HG03432 (cell line): ENCODE measurements around the gene GRIA3.

Experiments used
- ATAC-seq: cut with Tn5 transposase; IDR thresholded peaks from one replicate; pipeline ENCODE4 v1.9.1; 2021; ENCODE audit warnings: mild to moderate bottlenecking, moderate library complexity; ENCODE audit not compliant: unreplicated experiment

Gene GRIA3

DNA sequence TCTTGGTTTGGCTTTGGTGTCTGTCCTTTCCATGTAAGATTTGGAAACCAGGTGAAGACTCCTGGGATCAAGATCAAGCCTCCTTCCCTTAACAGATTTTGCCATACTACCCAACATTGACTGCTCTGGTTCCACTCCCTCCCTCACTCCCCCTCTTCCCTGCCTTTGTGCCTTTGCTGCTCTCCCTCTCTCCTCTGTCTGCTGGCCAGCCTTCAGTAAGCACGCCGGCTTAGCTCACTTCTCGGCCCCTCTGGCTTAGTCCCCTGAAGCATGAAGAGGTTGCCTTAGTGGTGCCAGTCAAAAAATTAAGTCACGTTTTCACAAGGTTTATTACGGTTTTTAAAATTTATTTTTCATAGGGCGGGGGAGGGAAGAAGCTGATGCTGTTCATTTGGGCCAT is 6.0 kb downstream of the GRIA3 start:
- ATAC-seq, result no peak

DNA sequence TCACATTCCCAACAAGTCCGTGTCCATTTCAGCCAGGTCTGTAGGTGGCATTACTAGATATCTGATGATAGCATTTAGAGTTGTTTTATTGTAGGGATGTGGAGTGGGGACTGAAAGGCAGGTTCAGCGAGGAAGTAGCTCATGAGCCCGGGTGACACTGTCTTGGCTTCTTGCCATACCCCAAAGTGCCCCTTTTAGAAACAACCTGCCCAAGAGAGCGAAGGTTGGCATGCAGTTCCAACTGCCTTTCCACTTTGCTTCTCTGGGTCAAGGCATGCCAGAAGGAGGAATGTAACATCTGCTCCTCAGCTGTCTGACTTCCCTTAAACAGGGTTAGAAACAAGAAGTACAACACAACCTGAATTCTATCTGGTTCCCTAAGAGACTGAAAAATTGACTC is 9.0 kb downstream of the GRIA3 start:
- ATAC-seq, result no peak

DNA sequence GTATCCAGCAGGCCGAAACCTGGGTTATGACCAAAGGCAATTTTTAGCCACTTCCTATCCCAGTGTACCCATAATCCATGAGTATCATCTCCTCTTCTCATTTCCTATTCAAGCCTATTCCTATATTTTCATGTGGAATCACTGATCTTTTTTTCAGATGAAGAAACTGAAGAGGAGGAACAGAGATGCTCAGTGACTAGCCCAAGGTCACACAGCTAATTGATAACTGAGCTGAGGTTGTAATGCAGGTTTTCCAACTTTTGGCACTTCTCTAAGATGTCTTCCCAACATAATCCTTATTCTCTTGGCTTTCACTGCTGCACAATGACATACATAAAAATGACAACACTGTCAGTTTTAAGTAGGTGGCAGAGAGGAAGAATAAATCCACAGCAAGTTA is 15.3 kb downstream of the GRIA3 start:
- no peak for ATAC-seq

DNA sequence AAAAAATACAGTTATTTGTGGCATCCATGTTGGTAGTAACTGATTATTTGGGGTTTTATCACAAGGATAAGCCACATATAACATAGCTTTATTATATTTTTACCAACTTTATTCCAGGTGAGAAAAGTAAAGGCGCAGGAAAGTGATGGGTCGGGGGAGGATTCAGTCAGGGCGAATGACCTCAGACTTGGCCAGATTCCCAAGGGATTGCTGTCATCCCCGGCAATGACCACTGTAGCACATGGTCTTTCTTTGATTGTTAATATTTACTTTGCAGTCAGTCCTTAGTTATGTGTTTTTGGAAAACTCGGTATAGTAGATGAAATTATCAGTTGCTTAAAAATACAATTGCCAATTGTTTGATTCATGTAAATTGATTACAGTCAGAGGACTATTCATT is 17.6 kb downstream of the GRIA3 start:
- ATAC-seq, result no peak

DNA sequence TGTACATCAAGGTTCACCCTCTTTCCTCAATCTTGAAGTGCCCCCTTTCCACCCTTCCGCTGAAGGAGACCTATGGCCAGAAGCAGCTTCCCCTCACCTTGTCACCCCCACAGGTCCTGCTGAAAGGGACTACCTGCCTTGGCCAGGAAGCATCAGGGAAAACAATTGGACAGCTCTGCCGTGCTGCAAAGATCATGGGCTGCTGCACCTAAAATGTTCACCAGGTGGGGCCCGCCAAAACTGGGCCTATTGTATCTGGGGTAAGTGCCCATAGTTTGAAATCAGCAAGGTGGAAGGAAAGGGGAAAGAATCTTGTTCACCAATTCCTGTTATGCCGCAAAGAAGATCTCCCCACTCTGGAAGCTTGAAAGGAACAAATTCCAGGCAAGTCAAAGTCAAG is 18.4 kb downstream of the GRIA3 start:
- ATAC-seq, result no peak

DNA sequence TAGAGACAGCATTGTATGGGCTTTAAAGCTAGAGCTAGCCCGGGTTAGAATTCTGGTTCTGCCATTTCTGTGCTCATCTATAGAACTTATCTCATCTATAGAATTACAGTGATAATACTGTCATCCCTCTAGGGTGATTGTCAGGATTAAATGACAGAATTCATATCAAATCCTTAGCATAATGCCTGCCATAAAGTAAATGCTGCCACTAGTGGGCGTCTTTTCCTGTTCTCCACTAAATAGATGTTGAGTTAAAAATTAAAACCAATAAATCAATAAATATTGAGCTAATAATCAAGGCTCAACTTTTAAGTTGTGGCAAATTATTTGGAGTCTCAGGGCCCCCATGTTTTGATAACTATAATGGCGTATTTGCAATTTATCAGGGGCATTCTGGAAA is 19.7 kb downstream of the GRIA3 start:
- no peak for ATAC-seq

DNA sequence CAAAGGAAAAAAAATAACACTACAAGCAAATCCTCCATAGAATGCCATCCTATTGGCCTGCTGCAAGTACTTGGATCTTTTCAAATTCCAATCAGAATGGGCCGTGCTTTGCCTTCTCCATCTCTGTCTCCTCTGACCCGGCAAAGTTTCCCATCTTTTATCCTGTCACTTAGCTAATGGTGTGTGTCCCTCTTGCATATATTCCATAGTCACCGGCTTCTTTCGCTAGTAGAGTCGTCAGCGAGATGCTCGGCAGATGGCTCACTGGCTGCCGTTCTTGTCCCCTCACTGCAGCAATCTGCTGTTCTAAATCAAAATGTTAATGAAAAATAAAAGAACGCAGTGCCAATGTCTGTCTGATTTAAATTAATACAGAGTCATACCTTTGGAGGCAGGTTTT is 22.1 kb downstream of the GRIA3 start:
- ATAC-seq, result no peak

DNA sequence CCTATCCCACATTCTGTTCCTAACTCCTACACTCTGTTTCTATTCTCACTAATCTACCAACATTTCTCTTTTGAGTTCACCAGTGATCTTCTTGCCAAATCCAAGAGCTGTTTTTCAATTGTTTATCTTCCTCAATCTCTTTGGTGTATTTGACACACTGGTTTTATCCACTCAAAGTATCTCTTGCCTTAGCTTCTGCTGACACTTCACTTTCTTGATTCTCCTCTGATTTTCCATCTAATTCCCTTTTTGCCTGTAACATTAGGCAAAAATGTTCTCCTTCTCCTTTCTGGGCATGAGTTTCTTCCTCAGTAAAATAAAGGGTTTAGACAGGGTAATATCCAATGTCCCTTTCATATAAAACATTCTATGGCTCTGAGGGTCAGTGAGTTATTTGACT is 26.2 kb downstream of the GRIA3 start:
- ATAC-seq, result no peak

DNA sequence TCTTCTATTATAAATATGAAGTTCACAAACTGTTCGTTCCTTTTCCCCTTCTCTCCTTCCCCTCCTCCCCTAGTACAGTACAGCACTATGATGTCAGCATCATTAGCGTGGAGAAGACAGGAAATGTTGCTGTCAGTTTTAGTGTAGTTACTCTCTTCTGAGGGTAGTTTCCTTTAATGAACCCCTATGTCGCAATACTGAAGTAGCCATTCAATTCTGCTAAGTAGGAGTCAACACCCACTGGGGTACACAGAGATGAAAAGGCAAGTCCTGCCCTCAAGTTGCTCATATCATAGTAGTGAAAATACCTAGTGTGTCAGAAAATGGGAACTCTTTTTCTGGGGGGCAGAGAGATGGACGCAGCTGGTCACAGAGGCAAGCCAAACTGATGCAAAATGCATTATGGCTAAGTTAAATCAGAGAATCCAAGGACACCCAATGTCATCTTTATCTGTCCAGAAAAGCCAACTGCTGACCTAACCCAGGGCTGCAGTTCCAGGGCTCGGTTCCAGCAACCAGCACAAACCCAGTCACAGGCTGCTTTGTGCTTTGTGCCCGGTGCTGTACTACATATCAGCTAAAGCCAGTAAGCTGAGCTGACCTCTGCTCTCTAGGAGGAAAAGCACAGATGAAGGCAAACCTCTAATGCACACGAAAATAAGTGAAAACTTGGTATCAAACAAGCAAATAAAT is 31.5 kb downstream of the GRIA3 start:
- no peak for ATAC-seq

DNA sequence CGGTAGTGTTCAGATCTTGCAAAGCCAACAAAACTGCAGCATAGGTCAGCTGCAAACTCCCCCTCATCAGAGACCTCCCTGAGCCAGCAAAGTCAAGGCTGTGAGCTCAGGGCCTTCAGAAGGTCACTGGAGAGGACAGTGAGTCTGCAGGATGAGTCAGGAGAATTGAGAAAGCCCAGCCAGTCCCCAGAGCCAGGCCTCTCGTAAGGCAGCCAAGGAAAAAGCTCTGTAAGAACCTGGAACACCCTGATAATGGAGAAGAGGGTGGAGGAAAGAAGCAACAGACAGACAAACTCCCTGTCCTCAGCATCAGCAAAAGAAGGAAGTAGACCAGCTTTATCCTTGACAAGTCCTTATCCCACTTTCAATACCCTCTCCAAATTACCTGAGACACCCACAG is 33.0 kb downstream of the GRIA3 start:
- ATAC-seq, result no peak

DNA sequence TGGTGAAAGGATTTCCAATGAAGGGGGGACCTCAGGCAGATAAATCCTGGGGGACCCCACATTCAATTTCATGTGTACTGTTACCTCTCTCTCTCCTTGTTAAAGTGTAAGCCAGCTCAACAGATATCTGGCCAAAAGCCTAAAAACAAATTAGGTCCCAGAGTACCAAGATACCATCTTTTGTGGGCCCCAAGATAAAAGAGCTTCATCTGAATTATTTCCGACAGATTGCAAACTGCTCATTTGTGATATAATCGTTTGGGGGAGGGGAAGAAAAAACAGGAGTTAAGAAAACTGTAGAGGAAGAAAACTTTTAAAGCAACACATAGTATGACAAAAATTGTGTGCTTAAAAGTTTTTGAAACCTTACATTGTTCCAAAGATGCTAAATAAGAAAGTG is 33.6 kb downstream of the GRIA3 start:
- ATAC-seq, result no peak

DNA sequence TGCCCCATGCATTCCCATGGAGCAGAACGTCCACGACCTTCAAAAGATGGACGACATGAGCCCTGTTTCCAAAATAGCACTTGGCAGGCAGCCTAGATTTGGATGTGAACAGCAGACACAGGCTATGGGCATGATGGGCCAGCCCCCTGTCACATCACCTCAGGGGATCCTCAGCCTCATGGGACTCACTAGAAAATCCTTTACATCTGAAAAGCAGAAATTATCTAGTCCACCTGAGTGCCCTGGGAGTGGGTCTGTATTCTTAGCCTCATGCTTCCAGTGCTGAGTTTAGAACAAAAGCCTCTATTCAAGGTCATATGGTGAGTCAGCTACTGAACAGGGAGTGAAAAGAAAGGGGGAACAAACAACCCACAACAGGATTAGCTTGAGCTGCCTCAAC is 35.8 kb downstream of the GRIA3 start:
- ATAC-seq, result no peak

DNA sequence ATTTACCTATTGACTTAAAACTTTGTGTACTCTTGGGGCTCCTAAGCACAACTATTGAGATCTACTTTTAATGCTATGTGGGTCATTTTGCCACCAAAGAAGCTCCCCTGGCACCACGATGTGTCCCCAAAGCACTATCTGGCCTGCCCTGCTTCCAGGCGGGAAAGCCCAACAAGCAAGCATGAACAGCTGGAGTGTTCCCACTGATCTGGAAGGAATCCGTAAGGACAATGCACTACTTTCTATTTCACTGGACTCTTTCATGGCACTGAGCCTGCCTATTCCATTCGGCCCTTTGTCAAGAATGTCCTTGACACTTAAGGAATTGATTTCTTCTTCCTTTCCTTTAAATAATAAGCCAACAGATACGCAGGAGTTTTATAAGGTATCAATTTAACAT is 38.8 kb downstream of the GRIA3 start:
- no peak for ATAC-seq

DNA sequence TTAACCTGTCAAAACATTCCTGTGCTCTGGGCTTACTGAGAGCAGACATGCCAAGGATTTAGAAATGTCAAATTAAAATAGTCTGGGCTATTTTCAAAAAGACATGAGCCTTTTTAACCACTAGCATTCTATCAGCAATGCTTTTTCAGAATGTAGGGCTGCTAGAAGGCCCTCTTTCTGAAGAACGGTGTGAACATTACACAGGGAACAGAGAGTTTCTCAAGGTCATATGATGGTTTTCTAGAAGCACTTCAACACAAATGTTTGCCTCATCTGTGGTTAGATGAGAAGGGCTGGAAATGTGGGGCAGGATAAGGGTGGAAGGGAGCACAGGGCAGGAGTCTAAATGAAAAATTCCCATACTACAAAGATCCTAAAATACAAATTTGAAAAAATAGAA is 39.3 kb downstream of the GRIA3 start:
- peak; percentile 30 for ATAC-seq

DNA sequence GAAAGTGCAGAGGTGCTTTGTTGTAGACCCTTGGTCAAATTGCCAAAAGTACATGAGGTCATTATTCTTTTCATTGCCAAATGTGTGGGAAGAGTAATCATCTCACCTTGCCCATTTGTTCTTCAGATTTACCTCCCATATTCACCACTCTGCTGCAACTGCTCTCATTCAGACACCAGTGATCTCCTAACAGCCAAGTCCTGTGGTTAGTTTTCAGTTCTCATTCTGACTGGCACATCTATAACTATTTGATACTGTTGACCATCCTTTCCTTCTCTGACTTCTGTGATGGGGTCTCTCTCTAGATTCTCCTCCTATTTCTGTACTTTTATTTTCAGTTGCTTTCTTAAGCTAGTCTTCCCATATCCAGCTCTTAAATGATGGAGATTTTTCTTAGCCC is 39.8 kb downstream of the GRIA3 start:
- peak; percentile 96 for ATAC-seq

DNA sequence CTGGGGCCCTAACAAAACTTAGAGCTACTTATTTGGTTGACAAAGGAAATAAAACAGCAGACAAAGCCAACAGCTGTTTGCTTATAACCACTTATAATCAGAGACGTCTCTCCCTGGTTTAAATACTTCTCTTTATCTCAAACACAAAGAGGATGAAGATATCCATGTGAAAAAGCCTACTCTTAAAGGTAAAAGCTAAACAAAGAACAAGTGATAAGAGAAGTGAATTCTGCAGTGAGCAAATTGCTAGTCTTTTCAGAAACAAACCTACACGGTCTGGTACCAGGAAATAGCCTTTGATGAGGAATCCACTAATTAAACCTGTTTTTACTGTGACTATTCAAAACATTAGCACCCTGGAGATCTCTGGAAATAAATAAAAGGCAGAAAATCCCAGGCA is 46.7 kb downstream of the GRIA3 start:
- ATAC-seq, result no peak

DNA sequence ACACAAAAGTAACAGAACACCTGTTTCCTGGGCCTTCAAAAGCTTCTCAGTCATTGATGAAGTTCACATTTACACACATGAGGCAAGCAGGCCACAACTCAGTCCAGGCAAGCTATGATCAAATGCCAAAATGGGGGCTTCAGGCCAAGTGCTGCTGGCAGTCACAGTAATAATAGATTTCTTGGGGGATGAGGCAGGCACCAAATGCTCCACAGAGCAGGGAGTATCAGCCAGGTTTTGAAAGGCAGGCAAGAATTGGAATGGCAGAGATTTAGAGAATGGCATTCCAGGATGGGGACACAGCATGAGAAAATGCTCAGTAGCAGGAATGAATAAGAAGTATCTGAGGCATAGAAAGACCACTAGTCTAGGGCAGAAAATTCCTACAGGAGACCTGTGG is 52.8 kb downstream of the GRIA3 start:
- no peak for ATAC-seq

DNA sequence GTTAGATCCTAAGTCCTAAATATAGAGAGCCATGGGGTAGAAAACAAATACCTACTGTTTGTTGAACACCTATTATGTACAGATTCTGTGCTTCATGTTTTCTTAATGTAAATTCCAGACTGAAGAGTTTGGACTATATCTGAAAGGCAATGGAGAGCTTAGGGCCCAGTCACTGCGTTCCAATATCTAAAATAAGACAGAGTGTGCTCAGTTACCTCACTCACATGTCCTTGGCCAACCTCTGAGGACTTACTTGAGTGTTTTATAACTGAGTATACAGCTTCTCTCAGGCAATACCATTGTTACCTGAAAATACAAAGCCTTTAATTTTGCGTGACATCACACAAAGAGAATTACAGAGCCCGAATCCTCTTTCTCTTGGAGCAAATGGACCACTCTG is 53.2 kb downstream of the GRIA3 start:
- no peak for ATAC-seq

DNA sequence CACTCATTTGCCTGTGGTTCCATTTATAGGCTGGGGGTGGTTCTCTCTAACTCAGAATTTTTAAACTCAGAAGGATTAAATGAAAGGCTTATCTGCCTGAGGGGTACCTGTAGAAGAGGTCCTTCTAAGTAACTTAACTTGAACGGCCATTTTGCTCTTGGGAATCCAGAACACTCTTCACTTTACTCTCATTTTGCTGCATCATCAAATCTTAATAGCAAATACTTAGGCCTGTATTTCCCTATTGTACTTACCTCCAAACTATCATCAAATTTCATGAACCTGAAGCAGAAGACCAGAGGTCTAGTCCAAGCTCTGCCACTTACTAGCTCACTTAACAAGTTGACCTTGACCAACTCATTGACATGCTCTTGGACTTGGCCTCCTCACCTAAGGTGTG is 70.4 kb downstream of the GRIA3 start:
- ATAC-seq, result no peak

DNA sequence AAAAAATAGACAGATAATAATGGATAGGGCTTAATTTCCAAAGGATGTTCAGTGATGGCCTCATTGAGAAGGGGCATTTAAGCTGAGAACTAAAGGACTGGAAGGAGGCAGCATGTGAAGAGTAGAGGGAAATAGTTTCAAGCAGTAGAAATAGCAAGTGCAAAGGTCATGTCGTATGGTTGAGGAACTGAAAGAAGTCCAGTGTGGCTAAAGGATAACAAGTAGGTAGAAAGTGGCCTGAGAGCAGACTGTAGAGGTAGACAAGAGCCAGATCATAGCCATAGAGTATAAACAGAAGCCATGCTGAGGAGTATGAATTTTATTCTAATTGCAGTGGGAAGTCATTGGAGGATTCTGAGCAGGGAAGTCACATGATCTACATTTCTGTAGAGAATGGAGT is 72.3 kb downstream of the GRIA3 start:
- ATAC-seq, result peak; percentile 79

DNA sequence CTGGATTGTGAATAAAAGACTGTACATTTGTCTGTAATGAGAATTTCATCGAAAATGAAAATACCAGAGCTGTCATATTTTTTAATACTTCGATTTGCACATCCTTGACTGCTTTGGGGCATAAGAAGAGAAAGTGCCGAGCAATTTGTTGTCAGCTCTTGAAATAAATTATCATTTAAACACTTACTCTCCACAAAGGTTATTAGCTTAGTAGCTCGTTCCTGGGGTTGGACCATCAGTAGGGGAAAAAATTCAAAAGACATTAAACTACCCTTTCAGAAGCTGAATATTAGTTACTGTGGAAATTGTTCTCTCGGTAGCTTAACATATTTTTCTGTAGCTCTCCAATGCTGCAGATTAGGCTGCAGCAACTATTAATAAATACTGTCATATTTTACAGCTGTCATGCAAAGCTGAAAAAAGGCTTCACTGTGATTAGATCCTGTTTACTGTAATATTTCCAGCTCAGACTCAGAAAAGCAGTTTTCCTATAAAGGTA is 76.9 kb downstream of the GRIA3 start:
- no peak for ATAC-seq

DNA sequence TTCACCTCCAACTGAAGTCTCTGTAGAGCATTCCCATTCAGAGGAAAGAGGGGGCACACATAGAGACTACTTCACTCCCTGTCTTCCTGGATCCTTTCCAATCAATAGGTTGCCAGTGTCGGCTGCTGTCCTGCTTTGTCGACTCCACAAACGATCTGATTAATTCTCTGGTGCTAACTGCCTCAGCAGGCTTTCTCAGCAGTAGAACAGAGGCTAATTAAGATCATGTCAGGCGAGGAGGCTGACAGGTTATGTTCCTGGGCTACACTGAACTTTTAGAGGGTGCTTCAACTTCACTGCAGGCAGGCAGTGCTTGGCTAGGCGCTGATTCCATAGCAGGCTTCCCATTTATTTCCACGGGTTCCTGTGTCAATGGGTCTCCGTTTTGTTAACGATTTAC is 79.2 kb downstream of the GRIA3 start:
- no peak for ATAC-seq

DNA sequence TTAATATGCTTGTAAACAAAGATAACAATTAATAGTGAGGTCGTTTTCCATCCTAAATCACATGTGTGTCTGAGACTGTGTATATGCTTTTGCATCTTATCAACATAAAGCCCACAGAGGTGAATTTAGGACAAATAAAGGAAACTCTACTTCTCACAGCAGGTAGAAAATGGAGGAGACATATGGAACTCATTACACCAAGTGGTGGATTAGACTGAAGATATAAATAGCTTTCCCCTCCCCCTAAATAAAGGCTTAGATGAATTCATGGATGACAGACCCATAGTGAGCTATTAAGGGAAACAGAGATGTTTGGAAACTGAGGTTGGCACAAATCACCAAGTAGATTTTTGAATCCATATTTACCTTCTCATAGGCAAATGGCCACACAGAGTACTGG is 79.7 kb downstream of the GRIA3 start:
- ATAC-seq, result no peak
